SK-N-SH (cell line): ENCODE measurements around the gene RNASET2. TPM values are rescaled to one million over a fixed set of nuclear protein-coding genes. Genes with fewer than 3 reads are reported as not detected.

Experiments used
- CTCF ChIA-PET: fragments of 300-600, 350-600 bp; formaldehyde crosslinking; extraction: SDS; loops from one replicate; lab custom pipeline; 2021; lab: Yijun Ruan, JAX
- POLR2A ChIA-PET: fragments of 350-600 bp; sonication (Branson Sonifier 250); formaldehyde crosslinking; extraction: SDS; loops from one replicate; lab custom pipeline; 2020; ENCODE audit warnings: antibody characterized with exemption, inconsistent platforms; lab: Yijun Ruan, JAX
- DNase-seq: peaks from one replicate; pipeline ENCODE4 v3.0.0; 2012
- H2AFZ ChIP-seq: fragments of 200-600 bp; sonication (generic); 2 replicates; pipeline ENCODE4 v1.8.1; 2016; ENCODE audit warnings: antibody characterized with exemption, mild to moderate bottlenecking, low read depth
- H3F3A ChIP-seq: fragments of 200-600 bp; sonication (generic); replicated peaks from 2 replicates; pipeline ENCODE3; 2016; ENCODE audit warnings: antibody characterized with exemption, mild to moderate bottlenecking; ENCODE audit not compliant: insufficient read depth
- H3K27ac ChIP-seq, 2 experiments: fragments of 200-500 bp in 1 of 2; fragments of 200-600 bp in 1 of 2; sonication (Bioruptor generic) in 1 of 2; sonication (generic), shearing (Covaris generic) in 1 of 2; 2 replicates each; pipeline versions ENCODE4 v1.5.1 to v1.6.1; 2014 to 2016; ENCODE audit warnings: low read depth in 2 of 2, inconsistent platforms in 1 of 2, low read length in 1 of 2, mild to moderate bottlenecking in 1 of 2, mixed read lengths in 1 of 2
- H3K27me3 ChIP-seq: fragments of 200-600 bp; sonication (generic), shearing (Covaris generic); 2 replicates; pipeline ENCODE4 v1.6.1; 2016; ENCODE audit warnings: mixed run types; ENCODE audit not compliant: insufficient read depth
- H3K36me3 ChIP-seq, 2 experiments: fragments of 200-500 bp in 1 of 2; fragments of 200-600 bp in 1 of 2; sonication (Bioruptor generic) in 1 of 2; sonication (generic) in 1 of 2; replicated peaks in 1 of 2; 2 replicates each; pipeline versions ENCODE3 to v1.5.1; 2014 to 2016; ENCODE audit warnings: low read length in 1 of 2, mild to moderate bottlenecking in 1 of 2; ENCODE audit not compliant: insufficient read depth in 2 of 2, control insufficient read depth in 1 of 2
- H3K4me1 ChIP-seq, 2 experiments: fragments of 200-500 bp in 1 of 2; fragments of 200-600 bp in 1 of 2; sonication (Bioruptor generic) in 1 of 2; sonication (generic), shearing (Covaris generic) in 1 of 2; 2 replicates each; pipeline versions ENCODE4 v1.5.1 to v1.6.1; 2014 to 2016; ENCODE audit warnings: low read depth in 1 of 2, low read length in 1 of 2, mixed run types in 1 of 2; ENCODE audit not compliant: insufficient read depth in 2 of 2, control insufficient read depth in 1 of 2
- H3K4me2 ChIP-seq: fragments of 200-600 bp; sonication (generic), shearing (Covaris generic); 2 replicates; pipeline ENCODE4 v1.6.1; 2017; ENCODE audit warnings: mixed run types
- H3K4me3 ChIP-seq, 2 experiments: fragments of 200-500 bp in 1 of 2; fragments of 200-600 bp in 1 of 2; sonication (Bioruptor generic) in 1 of 2; sonication (generic), shearing (Covaris generic) in 1 of 2; 2 replicates each; pipeline versions ENCODE4 v1.5.1 to v1.8.1; 2014 to 2016; ENCODE audit warnings: low read depth in 2 of 2, inconsistent platforms in 1 of 2, low read length in 1 of 2, mild to moderate bottlenecking in 1 of 2, mixed read lengths in 1 of 2, moderate library complexity in 1 of 2
- H3K79me2 ChIP-seq: fragments of 200-600 bp; sonication (generic); 2 replicates; pipeline ENCODE4 v1.8.1; 2017; ENCODE audit warnings: mild to moderate bottlenecking; ENCODE audit not compliant: insufficient read depth
- H3K9ac ChIP-seq: fragments of 200-600 bp; sonication (generic); 2 replicates; pipeline ENCODE4 v1.6.1; 2017; ENCODE audit warnings: mixed run types
- H3K9me2 ChIP-seq: fragments of 200-600 bp; sonication (generic); 2 replicates; pipeline ENCODE4 v1.6.1; 2017; ENCODE audit warnings: mixed run types
- H3K9me3 ChIP-seq: fragments of 200-600 bp; sonication (generic); 2 replicates; pipeline ENCODE4 v1.6.1; 2017; ENCODE audit warnings: mixed run types, mild to moderate bottlenecking, moderate library complexity
- H4K20me1 ChIP-seq: fragments of 200-600 bp; sonication (generic); 2 replicates; pipeline ENCODE4 v1.6.1; 2017; ENCODE audit warnings: mild to moderate bottlenecking, mixed run types; ENCODE audit not compliant: insufficient read depth
- CHD2 ChIP-seq: fragments of 150-350 bp; IDR thresholded peaks from 2 replicates; pipeline ENCODE4 v1.6.1; 2018; ENCODE audit warnings: low read length; ENCODE audit not compliant: partially characterized antibody
- EP300 ChIP-seq, 2 experiments: IDR thresholded peaks; 2 replicates each; pipeline versions ENCODE4 v1.4.0 to v1.6.1; 2012; ENCODE audit warnings: borderline replicate concordance in 1 of 2, low read depth in 1 of 2, low read length in 1 of 2
- FOSL2 ChIP-seq: IDR thresholded peaks from 2 replicates; pipeline ENCODE4 v1.4.0; 2012; ENCODE audit warnings: low read depth, mild to moderate bottlenecking, moderate library complexity, borderline replicate concordance
- GATA2 ChIP-seq: sonication (generic); formaldehyde crosslinking; IDR thresholded peaks from 2 replicates; pipeline ENCODE4 v1.5.0; 2020; ENCODE audit warnings: mild to moderate bottlenecking, missing genetic modification reagents
- JUND ChIP-seq: IDR thresholded peaks from 2 replicates; pipeline ENCODE4 v1.4.0; 2012
- MAX ChIP-seq: IDR thresholded peaks from 2 replicates; pipeline ENCODE4 v1.4.0; 2012; ENCODE audit warnings: low read depth
- MXI1 ChIP-seq: IDR thresholded peaks from 2 replicates; pipeline ENCODE4 v1.6.1; 2012; ENCODE audit warnings: mild to moderate bottlenecking, low read depth, low read length, improper control_type of control experiment
- NRF1 ChIP-seq: IDR thresholded peaks from 2 replicates; pipeline ENCODE4 v1.6.1; 2012; ENCODE audit warnings: low read depth, mild to moderate bottlenecking, low read length
- POLR2AphosphoS5 ChIP-seq: IDR thresholded peaks from 2 replicates; pipeline ENCODE4 v1.6.1; 2012; ENCODE audit warnings: low read depth, low read length
- RAD21 ChIP-seq: IDR thresholded peaks from 2 replicates; pipeline ENCODE4 v1.6.1; 2012; ENCODE audit warnings: mild to moderate bottlenecking, low read length
- RCOR1 ChIP-seq: fragments of 150-350 bp; IDR thresholded peaks from 2 replicates; pipeline ENCODE4 v1.6.1; 2017; ENCODE audit warnings: antibody characterized with exemption, low read length
- RXRA ChIP-seq: IDR thresholded peaks from 2 replicates; pipeline ENCODE4 v1.4.0; 2012; ENCODE audit warnings: low read depth, mild to moderate bottlenecking, borderline replicate concordance
- SMC3 ChIP-seq: IDR thresholded peaks from 2 replicates; pipeline ENCODE4 v1.6.1; 2012; ENCODE audit warnings: low read depth, low read length, improper control_type of control experiment
- TCF12 ChIP-seq: IDR thresholded peaks from 2 replicates; pipeline ENCODE4 v1.4.0; 2012
- WGBS: methylation state at CpG from one replicate; pipeline ENCODE4 v1.1.6; 2017; ENCODE audit warnings: low lambda C conversion rate; 5-methylcytosine and 5-hydroxymethylcytosine counted together
- polyA plus RNA-seq, 3 experiments: library from polyadenylated mRNA; depleted of rRNA; stranded (reverse); fragments of >200 nt; gene quantifications; 2 replicates each; pipeline ENCODE4 v1.2.3, GENCODE V29; 2012
- TF ChIP-seq, protein P1 (sequence below): fragments of 150-350 bp; IDR thresholded peaks from 2 replicates; pipeline ENCODE4 v1.6.1; 2017; ENCODE audit warnings: antibody characterized with exemption, low read length, low read depth, borderline replicate concordance
- TF ChIP-seq, protein P2 (sequence below): IDR thresholded peaks from 2 replicates; pipeline ENCODE4 v1.6.1; 2012; ENCODE audit warnings: mild to moderate bottlenecking, low read depth, low read length, moderate library complexity
- TF ChIP-seq, protein P3 (sequence below): fragments of 200-600 bp; sonication (generic); IDR thresholded peaks from 2 replicates; pipeline ENCODE4 v1.6.1; 2017; ENCODE audit warnings: antibody characterized with exemption, mild to moderate bottlenecking, moderate library complexity

Gene RNASET2
- polyA plus RNA-seq, 1 of the 3 experiments (the other 2 are of a cell fraction): 59.2 TPM

DNA sequence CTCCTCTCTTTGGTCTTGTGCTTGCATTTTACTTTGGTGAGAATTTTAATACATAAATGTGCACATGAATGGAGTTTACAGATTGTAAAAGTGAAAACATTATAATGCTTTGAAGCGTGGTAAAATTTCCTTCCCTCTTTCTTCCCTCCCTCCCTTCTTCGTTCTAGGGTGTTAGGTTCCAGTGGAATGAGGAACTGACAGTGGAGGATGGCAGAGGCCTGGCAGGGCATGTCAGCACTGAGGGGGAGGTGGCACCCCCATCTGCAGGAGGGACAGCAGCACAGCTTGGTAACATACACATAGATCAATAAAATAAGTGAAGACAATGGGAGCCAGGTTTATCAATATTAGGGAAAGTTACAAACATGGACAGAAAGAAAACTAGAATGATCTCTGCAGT lies 47.5 kb downstream of the RNASET2 start:
- no peak overlapping the region for H3K27ac ChIP-seq
- no peaks in the 10 kb centered on the region for H4K20me1 ChIP-seq
- no peak overlapping the region for H2AFZ ChIP-seq
- no peak overlapping the region for H3K9ac ChIP-seq
- ChIA-PET POLR2A (no interaction called here), CTCF (no interaction called here)
- H3K9me2 ChIP-seq: no peaks in the 10 kb centered on the region
- H3K36me3 ChIP-seq: no peaks in the 10 kb centered on the region
- 56% methylated on average over 2 of the region's 2 CpGs for WGBS
- DNase-seq: no peak
- TF ChIP-seq, protein P1, sequence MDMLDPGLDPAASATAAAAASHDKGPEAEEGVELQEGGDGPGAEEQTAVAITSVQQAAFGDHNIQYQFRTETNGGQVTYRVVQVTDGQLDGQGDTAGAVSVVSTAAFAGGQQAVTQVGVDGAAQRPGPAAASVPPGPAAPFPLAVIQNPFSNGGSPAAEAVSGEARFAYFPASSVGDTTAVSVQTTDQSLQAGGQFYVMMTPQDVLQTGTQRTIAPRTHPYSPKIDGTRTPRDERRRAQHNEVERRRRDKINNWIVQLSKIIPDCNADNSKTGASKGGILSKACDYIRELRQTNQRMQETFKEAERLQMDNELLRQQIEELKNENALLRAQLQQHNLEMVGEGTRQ: no peak
- no peaks in the 10 kb centered on the region for H3K4me1 ChIP-seq
- H3K4me3 ChIP-seq: no peak overlapping the region
- no peaks in the 10 kb centered on the region for H3K9me3 ChIP-seq
- no peaks in the 10 kb centered on the region for H3K79me2 ChIP-seq
- no peaks in the 10 kb centered on the region for H3K27me3 ChIP-seq
- no peaks in the 10 kb centered on the region for H3F3A ChIP-seq
- H3K4me2 ChIP-seq: no peak overlapping the region

DNA sequence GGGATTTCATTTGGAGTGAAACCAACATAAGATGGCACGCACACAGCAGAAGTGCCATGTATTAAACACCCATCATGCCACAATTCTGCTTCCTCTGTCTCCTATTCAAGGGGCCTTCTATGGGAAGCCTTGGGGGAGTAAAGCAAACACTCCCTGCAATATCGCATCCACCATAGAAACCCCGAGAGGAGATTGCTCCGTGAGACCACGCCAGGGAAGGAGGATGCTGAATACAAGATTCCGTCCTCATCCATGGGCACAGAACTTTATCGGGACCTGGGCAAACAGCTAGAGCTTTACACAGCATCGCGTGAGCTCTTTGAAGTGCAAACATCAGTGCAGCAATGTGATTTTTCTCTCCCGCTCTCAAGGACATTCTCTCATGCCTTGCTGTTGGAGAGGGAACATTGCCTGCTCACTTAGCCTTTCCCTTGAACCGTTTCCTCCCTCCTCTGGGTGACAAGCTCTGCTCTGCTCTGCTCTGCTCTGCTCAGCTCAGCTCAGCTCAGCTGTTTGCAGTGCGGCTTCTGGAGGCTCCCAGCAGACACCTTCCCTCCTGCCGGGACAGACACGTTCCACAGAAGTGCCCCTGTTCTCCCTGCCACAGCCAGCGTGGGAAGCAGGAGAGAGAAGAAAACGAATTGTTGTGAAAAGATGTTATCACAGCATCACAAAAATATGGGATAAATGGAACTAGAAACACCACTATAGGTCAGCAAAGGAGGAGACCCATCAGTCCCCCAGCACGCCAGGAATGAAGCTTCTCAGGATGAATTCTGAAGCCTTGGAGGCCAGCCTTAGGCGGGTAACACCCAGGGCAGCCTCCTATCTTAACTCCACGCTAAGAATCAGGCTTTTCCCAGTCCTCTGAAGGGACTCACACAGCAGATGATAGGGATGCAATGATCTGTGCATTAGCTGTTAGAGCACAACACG lies 48.2 kb downstream of the RNASET2 start:
- 67% methylated on average over 18 of the region's 20 CpGs for WGBS
- Histone ChIP-seq H3K4me3 (no peak overlapping the region), H3K36me3 (no peaks in the 10 kb centered on the region), H2AFZ (no peak overlapping the region), H3K9ac (no peak overlapping the region), H3K4me2 (no peak overlapping the region), H3K27ac (no peak overlapping the region), H4K20me1 (no peaks in the 10 kb centered on the region), H3K4me1 (no peaks in the 10 kb centered on the region), H3K9me2 (no peaks in the 10 kb centered on the region), H3K27me3 (no peaks in the 10 kb centered on the region), H3K9me3 (no peaks in the 10 kb centered on the region), H3K79me2 (no peaks in the 10 kb centered on the region), H3F3A (no peaks in the 10 kb centered on the region)
- ChIA-PET CTCF (interaction anchor here (1.3 kb wide), 1 partner anchor 443 kb away, joined by 3 read pairs; no protein-coding TSS in a partner anchor), POLR2A (interaction anchor here (0.6 kb wide), 1 partner anchor 120 kb away, joined by 4 read pairs; no protein-coding TSS in a partner anchor)
- no peak for DNase-seq
- TF ChIP-seq MXI1 (no peak), TCF12 (no peak), NRF1 (no peak), JUND (no peak), RCOR1 (no peak), RAD21 (no peak), SMC3 (no peak), CHD2 (no peak), POLR2AphosphoS5 (no peak), RXRA (no peak), EP300 (IDR thresholded peaks at IDR 0.05; ENCODE audit: borderline replicate concordance in 1 of 2, low read depth in 1 of 2, low read length in 1 of 2) (no peak), FOSL2 (no peak), GATA2 (CRISPR knock-in tag) (no peak), MAX (no peak)
- TF ChIP-seq, protein P2, sequence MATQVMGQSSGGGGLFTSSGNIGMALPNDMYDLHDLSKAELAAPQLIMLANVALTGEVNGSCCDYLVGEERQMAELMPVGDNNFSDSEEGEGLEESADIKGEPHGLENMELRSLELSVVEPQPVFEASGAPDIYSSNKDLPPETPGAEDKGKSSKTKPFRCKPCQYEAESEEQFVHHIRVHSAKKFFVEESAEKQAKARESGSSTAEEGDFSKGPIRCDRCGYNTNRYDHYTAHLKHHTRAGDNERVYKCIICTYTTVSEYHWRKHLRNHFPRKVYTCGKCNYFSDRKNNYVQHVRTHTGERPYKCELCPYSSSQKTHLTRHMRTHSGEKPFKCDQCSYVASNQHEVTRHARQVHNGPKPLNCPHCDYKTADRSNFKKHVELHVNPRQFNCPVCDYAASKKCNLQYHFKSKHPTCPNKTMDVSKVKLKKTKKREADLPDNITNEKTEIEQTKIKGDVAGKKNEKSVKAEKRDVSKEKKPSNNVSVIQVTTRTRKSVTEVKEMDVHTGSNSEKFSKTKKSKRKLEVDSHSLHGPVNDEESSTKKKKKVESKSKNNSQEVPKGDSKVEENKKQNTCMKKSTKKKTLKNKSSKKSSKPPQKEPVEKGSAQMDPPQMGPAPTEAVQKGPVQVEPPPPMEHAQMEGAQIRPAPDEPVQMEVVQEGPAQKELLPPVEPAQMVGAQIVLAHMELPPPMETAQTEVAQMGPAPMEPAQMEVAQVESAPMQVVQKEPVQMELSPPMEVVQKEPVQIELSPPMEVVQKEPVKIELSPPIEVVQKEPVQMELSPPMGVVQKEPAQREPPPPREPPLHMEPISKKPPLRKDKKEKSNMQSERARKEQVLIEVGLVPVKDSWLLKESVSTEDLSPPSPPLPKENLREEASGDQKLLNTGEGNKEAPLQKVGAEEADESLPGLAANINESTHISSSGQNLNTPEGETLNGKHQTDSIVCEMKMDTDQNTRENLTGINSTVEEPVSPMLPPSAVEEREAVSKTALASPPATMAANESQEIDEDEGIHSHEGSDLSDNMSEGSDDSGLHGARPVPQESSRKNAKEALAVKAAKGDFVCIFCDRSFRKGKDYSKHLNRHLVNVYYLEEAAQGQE: no peak
- TF ChIP-seq, protein P3, sequence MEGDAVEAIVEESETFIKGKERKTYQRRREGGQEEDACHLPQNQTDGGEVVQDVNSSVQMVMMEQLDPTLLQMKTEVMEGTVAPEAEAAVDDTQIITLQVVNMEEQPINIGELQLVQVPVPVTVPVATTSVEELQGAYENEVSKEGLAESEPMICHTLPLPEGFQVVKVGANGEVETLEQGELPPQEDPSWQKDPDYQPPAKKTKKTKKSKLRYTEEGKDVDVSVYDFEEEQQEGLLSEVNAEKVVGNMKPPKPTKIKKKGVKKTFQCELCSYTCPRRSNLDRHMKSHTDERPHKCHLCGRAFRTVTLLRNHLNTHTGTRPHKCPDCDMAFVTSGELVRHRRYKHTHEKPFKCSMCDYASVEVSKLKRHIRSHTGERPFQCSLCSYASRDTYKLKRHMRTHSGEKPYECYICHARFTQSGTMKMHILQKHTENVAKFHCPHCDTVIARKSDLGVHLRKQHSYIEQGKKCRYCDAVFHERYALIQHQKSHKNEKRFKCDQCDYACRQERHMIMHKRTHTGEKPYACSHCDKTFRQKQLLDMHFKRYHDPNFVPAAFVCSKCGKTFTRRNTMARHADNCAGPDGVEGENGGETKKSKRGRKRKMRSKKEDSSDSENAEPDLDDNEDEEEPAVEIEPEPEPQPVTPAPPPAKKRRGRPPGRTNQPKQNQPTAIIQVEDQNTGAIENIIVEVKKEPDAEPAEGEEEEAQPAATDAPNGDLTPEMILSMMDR: no peak
- TF ChIP-seq, protein P1: no peak
